ENCODE results near the gene TGFBR3L.

TGFBR3L gene

DNA sequence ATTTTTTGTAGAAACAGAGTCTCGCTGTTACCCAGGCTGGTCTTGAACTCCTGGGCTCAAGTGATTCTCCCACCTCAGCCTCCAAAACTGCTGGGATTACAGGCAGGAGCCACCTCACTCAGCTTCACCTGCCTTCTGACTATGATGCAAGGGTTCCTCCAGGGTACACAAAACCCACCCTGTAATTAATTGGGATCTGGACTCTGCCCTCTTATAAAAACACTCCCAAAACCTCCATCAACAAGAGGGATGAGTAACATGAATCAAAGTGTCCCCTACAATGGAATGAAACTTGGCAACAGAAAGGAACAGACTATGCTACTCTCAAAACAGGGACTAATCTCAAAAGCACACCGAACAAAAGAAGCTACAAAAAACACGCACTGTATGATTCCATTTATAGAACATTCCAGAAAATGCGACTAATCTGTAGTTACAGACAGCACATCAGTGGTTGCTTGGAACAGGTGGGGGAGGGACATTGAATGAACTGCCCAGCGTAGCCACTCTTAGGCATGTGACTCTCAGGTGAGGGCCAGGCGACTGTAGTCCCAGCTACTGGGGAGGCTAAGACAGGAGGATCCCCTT is 37.3 kb upstream of the TGFBR3L start (continued):
- TF ChIP-seq OSR1 (CRISPR knock-in tag; IDR thresholded peaks at IDR 0.05), result no peak
- TF ChIP-seq ZFP30 (CRISPR knock-in tag; IDR thresholded peaks at IDR 0.05), result no peak
- no peak for TF ChIP-seq ARNTL (CRISPR knock-in tag; IDR thresholded peaks at IDR 0.05; ENCODE audit: borderline replicate concordance, low read depth)

DNA sequence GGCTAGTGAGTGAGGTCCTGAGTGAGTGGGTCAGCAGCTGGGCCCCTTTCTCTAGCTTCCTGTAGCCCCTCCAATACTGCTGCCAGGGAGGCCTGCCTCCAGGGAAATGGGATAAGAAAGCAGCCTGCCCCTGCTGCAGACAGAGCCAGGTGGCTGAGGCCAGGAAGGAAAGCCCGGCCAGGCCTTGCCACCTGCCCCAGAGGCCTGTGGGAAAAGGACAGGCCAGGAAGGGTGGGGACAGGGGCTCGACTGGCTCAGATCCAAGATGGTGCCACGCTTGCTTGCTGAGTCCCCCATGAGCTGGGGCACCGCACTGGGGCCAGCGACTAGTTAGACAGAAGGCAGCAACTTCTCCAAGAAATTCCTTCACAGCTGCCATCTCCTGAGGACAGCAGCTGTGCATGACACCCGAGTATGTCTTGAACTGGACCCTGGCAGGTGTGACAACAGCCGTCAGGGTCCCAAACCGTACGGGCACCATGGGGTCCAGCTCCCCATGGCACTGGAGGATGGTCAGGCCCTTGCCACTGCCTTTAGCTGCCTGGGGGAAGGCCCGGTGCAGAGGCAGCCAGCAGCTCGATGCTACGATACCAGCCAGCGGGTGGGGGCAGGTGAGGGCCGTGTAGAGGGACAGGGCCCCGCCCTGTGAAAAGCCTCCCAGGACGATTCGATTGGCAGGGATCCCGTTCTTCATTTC is 35.4 kb upstream of the TGFBR3L start:
- TF ChIP-seq CSDC2 (CRISPR knock-in tag; IDR thresholded peaks at IDR 0.05) (no peak), OSR1 (CRISPR knock-in tag; IDR thresholded peaks at IDR 0.05) (no peak), RARB (CRISPR knock-in tag; IDR thresholded peaks at IDR 0.05) (no peak)
- ATAC-seq, result no peak

DNA sequence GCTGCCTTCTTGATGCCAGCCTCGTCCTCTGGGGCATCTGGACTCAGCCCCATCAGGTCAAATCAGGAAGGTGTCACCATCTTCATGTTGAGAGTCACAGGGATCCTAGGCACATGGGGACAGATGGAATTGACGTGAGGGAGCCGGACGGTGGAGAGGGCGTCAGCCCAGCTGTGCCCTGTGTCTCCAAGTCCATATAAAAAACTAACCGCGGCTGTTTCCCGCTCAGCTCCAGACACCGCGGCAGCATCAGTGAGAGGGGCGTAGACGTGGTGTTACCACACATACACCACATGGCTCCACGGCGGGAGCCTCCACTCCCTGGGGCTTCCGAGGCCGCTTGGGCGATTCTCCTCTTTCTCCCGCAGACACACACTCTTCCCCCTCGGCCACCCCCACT is 34.8 kb upstream of the TGFBR3L start:
- TF ChIP-seq ISL1 (CRISPR knock-in tag; IDR thresholded peaks at IDR 0.05) (no peak), ESRRG (CRISPR knock-in tag; IDR thresholded peaks at IDR 0.05) (no peak), GLIS3 (CRISPR knock-in tag; IDR thresholded peaks at IDR 0.05) (no peak), PPARA (CRISPR knock-in tag; IDR thresholded peaks at IDR 0.05; ENCODE audit: borderline replicate concordance) (no peak), RARB (CRISPR knock-in tag; IDR thresholded peaks at IDR 0.05) (no peak), CSDC2 (CRISPR knock-in tag; IDR thresholded peaks at IDR 0.05) (no peak), OSR1 (CRISPR knock-in tag; IDR thresholded peaks at IDR 0.05) (no peak), ZNF8 (CRISPR knock-in tag; IDR thresholded peaks at IDR 0.05) (no peak), ZFP3 (CRISPR knock-in tag; IDR thresholded peaks at IDR 0.05) (no peak), ZNF565 (CRISPR knock-in tag; conservative IDR thresholded peaks at IDR 0.05; ENCODE audit: low read depth) (no peak), TOX (CRISPR knock-in tag; IDR thresholded peaks at IDR 0.05; ENCODE audit: borderline replicate concordance) (no peak)
- TF ChIP-seq, protein P1, sequence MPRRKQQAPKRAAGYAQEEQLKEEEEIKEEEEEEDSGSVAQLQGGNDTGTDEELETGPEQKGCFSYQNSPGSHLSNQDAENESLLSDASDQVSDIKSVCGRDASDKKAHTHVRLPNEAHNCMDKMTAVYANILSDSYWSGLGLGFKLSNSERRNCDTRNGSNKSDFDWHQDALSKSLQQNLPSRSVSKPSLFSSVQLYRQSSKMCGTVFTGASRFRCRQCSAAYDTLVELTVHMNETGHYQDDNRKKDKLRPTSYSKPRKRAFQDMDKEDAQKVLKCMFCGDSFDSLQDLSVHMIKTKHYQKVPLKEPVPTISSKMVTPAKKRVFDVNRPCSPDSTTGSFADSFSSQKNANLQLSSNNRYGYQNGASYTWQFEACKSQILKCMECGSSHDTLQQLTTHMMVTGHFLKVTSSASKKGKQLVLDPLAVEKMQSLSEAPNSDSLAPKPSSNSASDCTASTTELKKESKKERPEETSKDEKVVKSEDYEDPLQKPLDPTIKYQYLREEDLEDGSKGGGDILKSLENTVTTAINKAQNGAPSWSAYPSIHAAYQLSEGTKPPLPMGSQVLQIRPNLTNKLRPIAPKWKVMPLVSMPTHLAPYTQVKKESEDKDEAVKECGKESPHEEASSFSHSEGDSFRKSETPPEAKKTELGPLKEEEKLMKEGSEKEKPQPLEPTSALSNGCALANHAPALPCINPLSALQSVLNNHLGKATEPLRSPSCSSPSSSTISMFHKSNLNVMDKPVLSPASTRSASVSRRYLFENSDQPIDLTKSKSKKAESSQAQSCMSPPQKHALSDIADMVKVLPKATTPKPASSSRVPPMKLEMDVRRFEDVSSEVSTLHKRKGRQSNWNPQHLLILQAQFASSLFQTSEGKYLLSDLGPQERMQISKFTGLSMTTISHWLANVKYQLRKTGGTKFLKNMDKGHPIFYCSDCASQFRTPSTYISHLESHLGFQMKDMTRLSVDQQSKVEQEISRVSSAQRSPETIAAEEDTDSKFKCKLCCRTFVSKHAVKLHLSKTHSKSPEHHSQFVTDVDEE (CRISPR knock-in tag; IDR thresholded peaks at IDR 0.05), result no peak
- TF ChIP-seq, protein P2, sequence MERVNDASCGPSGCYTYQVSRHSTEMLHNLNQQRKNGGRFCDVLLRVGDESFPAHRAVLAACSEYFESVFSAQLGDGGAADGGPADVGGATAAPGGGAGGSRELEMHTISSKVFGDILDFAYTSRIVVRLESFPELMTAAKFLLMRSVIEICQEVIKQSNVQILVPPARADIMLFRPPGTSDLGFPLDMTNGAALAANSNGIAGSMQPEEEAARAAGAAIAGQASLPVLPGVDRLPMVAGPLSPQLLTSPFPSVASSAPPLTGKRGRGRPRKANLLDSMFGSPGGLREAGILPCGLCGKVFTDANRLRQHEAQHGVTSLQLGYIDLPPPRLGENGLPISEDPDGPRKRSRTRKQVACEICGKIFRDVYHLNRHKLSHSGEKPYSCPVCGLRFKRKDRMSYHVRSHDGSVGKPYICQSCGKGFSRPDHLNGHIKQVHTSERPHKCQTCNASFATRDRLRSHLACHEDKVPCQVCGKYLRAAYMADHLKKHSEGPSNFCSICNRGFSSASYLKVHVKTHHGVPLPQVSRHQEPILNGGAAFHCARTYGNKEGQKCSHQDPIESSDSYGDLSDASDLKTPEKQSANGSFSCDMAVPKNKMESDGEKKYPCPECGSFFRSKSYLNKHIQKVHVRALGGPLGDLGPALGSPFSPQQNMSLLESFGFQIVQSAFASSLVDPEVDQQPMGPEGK (CRISPR knock-in tag; IDR thresholded peaks at IDR 0.05; ENCODE audit: borderline replicate concordance), result no peak
- TF ChIP-seq, protein P3, sequence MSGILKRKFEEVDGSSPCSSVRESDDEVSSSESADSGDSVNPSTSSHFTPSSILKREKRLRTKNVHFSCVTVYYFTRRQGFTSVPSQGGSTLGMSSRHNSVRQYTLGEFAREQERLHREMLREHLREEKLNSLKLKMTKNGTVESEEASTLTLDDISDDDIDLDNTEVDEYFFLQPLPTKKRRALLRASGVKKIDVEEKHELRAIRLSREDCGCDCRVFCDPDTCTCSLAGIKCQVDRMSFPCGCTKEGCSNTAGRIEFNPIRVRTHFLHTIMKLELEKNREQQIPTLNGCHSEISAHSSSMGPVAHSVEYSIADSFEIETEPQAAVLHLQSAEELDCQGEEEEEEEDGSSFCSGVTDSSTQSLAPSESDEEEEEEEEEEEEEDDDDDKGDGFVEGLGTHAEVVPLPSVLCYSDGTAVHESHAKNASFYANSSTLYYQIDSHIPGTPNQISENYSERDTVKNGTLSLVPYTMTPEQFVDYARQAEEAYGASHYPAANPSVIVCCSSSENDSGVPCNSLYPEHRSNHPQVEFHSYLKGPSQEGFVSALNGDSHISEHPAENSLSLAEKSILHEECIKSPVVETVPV (CRISPR knock-in tag; IDR thresholded peaks at IDR 0.05), result no peak
- TF ChIP-seq, protein P4, sequence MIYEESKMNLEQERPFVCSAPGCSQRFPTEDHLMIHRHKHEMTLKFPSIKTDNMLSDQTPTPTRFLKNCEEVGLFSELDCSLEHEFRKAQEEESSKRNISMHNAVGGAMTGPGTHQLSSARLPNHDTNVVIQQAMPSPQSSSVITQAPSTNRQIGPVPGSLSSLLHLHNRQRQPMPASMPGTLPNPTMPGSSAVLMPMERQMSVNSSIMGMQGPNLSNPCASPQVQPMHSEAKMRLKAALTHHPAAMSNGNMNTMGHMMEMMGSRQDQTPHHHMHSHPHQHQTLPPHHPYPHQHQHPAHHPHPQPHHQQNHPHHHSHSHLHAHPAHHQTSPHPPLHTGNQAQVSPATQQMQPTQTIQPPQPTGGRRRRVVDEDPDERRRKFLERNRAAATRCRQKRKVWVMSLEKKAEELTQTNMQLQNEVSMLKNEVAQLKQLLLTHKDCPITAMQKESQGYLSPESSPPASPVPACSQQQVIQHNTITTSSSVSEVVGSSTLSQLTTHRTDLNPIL (CRISPR knock-in tag; IDR thresholded peaks at IDR 0.05; ENCODE audit: low read depth), result no peak
- TF ChIP-seq, protein P5, sequence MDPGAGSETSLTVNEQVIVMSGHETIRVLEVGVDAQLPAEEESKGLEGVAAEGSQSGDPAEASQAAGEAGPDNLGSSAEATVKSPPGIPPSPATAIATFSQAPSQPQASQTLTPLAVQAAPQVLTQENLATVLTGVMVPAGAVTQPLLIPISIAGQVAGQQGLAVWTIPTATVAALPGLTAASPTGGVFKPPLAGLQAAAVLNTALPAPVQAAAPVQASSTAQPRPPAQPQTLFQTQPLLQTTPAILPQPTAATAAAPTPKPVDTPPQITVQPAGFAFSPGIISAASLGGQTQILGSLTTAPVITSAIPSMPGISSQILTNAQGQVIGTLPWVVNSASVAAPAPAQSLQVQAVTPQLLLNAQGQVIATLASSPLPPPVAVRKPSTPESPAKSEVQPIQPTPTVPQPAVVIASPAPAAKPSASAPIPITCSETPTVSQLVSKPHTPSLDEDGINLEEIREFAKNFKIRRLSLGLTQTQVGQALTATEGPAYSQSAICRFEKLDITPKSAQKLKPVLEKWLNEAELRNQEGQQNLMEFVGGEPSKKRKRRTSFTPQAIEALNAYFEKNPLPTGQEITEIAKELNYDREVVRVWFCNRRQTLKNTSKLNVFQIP (CRISPR knock-in tag; IDR thresholded peaks at IDR 0.05; ENCODE audit: borderline replicate concordance, low read depth), result no peak
- no peak for ATAC-seq

DNA sequence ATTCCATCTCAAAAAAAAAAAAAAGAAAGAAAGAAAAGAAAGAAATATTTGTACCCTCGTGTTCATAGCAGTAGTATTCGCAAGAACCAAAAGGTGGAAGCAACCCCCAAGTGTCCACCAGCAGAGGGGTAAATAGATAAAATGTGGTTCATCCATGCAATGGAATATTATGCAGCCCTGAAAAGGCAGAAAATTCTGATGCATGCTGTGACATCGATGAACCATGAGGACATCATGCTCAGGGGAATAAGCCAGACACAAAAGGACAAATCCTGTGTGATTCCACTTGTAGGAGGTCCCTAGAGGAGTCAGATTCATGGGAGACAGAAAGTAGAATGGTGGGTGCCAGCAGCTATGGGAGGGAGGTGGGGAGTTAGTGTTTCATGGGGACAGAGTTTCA is 32.7 kb upstream of the TGFBR3L start:
- no peak for ATAC-seq
- TF ChIP-seq ZNF70 (CRISPR knock-in tag; IDR thresholded peaks at IDR 0.05), result no peak
- TF ChIP-seq TOX (CRISPR knock-in tag; IDR thresholded peaks at IDR 0.05; ENCODE audit: borderline replicate concordance), result no peak
- TF ChIP-seq CSDC2 (CRISPR knock-in tag; IDR thresholded peaks at IDR 0.05), result no peak
- no peak for TF ChIP-seq ZFP3 (CRISPR knock-in tag; IDR thresholded peaks at IDR 0.05)
- TF ChIP-seq ZNF565 (CRISPR knock-in tag; conservative IDR thresholded peaks at IDR 0.05; ENCODE audit: low read depth), result no peak
- TF ChIP-seq, protein P5 (CRISPR knock-in tag; IDR thresholded peaks at IDR 0.05; ENCODE audit: borderline replicate concordance, low read depth), result no peak
- TF ChIP-seq ZFP30 (CRISPR knock-in tag; IDR thresholded peaks at IDR 0.05), result no peak
- no peak for TF ChIP-seq ISL1 (CRISPR knock-in tag; IDR thresholded peaks at IDR 0.05)
- no peak for TF ChIP-seq ZC3H10 (CRISPR knock-in tag; IDR thresholded peaks at IDR 0.05)
- no peak for TF ChIP-seq PPARA (CRISPR knock-in tag; IDR thresholded peaks at IDR 0.05; ENCODE audit: borderline replicate concordance)
- no peak for TF ChIP-seq TCF4 (CRISPR knock-in tag; IDR thresholded peaks at IDR 0.05; ENCODE audit: borderline replicate concordance)
- TF ChIP-seq, protein P2 (CRISPR knock-in tag; IDR thresholded peaks at IDR 0.05; ENCODE audit: borderline replicate concordance), result no peak

Measured in SK-N-SH treated with all-trans-retinoic acid at 6 μM for 48 hours (cell line).